NCI-H524 (cell line): Measurements from ENCODE around the gene TACC2.

Experiments used
- DNase-seq, 2 experiments: peaks; one replicate each; lab custom pipeline; 2025; lab: John Stamatoyannopoulos, UW

Gene TACC2

GRCh38 chr10:122030200-122030552, 41.2 kb downstream of the TACC2 start:
- DNase-seq = no peak

- no peak for DNase-seq
These were observed 44.4 kb downstream of the TACC2 start for GRCh38 chr10:122033224-122033926.

- no peak for DNase-seq
These were observed 45.3 kb downstream of the TACC2 start for GRCh38 chr10:122034149-122034756.

GRCh38 chr10:122040786-122041185, 51.8 kb downstream of the TACC2 start:
- no peak for DNase-seq

- DNase-seq = no peak
These were observed 53.9 kb downstream of the TACC2 start for GRCh38 chr10:122042836-122043235.

GRCh38 chr10:122044045-122044661, 55.2 kb downstream of the TACC2 start:
- peak; percentile 20 to 59 for DNase-seq

GRCh38 chr10:122044713-122045112, 55.8 kb downstream of the TACC2 start:
- DNase-seq = no peak

- DNase-seq = no peak
These were observed 56.2 kb downstream of the TACC2 start for GRCh38 chr10:122045212-122045611.

GRCh38 chr10:122047560-122047959, 58.6 kb downstream of the TACC2 start:
- DNase-seq = no peak

GRCh38 chr10:122049076-122049475, 60.1 kb downstream of the TACC2 start:
- peak in 1 of 2 experiments; percentile 12 for DNase-seq

- DNase-seq = no peak
These were observed 61.3 kb downstream of the TACC2 start for GRCh38 chr10:122050311-122050710.

GRCh38 chr10:122050811-122051210, 61.8 kb downstream of the TACC2 start:
- DNase-seq = no peak

GRCh38 chr10:122051609-122052385, 62.8 kb downstream of the TACC2 start:
- peak in 1 of 2 experiments; percentile 1 for DNase-seq

GRCh38 chr10:122052701-122053100, 63.7 kb downstream of the TACC2 start:
- no peak for DNase-seq

GRCh38 chr10:122053314-122053713, 64.4 kb downstream of the TACC2 start:
- no peak for DNase-seq

GRCh38 chr10:122054048-122055025, 65.4 kb downstream of the TACC2 start:
- peak; percentile 4 to 35 for DNase-seq

- DNase-seq = no peak
These were observed 66.3 kb downstream of the TACC2 start for GRCh38 chr10:122055252-122055651.

- DNase-seq = no peak
These were observed 67.6 kb downstream of the TACC2 start for GRCh38 chr10:122056431-122057094.

- DNase-seq = no peak
These were observed 69.0 kb downstream of the TACC2 start for GRCh38 chr10:122057841-122058413.

GRCh38 chr10:122060250-122060649, 71.3 kb downstream of the TACC2 start:
- DNase-seq = no peak
